GM19043 (cell line): ENCODE data around the gene IPPK.

Experiments
- ATAC-seq: cut with Tn5 transposase; IDR thresholded peaks from one replicate; pipeline ENCODE4 v1.9.1; 2021; ENCODE audit warnings: low read depth; ENCODE audit not compliant: unreplicated experiment

The IPPK gene

GRCh38 chr9:92696619-92697018, 26.7 kb upstream of the IPPK start:
- no peak for ATAC-seq

GRCh38 chr9:92686954-92687353, 17.0 kb upstream of the IPPK start:
- ATAC-seq = no peak

GRCh38 chr9:92685022-92685421, 15.1 kb upstream of the IPPK start:
- no peak for ATAC-seq

GRCh38 chr9:92682269-92682668, 12.3 kb upstream of the IPPK start:
- no peak for ATAC-seq

GRCh38 chr9:92680166-92681119, 10.5 kb upstream of the IPPK start:
- no peak for ATAC-seq

GRCh38 chr9:92679413-92680165, 9.7 kb upstream of the IPPK start:
- no peak for ATAC-seq

GRCh38 chr9:92671323-92671722, 1.4 kb upstream of the IPPK start:
- no peak for ATAC-seq

- ATAC-seq = no peak
These were observed 423 bp downstream of the IPPK start for GRCh38 chr9:92669527-92669889.

GRCh38 chr9:92668746-92669526, 995 bp downstream of the IPPK start:
- no peak for ATAC-seq

GRCh38 chr9:92666912-92667532, 2.9 kb downstream of the IPPK start:
- ATAC-seq = no peak

GRCh38 chr9:92666236-92666635, 3.7 kb downstream of the IPPK start:
- ATAC-seq = no peak

GRCh38 chr9:92665836-92666235, 4.1 kb downstream of the IPPK start:
- no peak for ATAC-seq

- ATAC-seq = no peak
These were observed 5.4 kb downstream of the IPPK start for GRCh38 chr9:92664394-92665152.

GRCh38 chr9:92663951-92664350, 6.0 kb downstream of the IPPK start:
- no peak for ATAC-seq

GRCh38 chr9:92663126-92663525, 6.8 kb downstream of the IPPK start:
- ATAC-seq = no peak

- no peak for ATAC-seq
These were observed 8.2 kb downstream of the IPPK start for GRCh38 chr9:92661743-92662142.

- ATAC-seq = no peak
These were observed 8.8 kb downstream of the IPPK start for GRCh38 chr9:92661127-92661526.

GRCh38 chr9:92660266-92660665, 9.7 kb downstream of the IPPK start:
- no peak for ATAC-seq

- no peak for ATAC-seq
These were observed 10.3 kb downstream of the IPPK start for GRCh38 chr9:92659601-92660000.

GRCh38 chr9:92658611-92659010, 11.3 kb downstream of the IPPK start:
- ATAC-seq = no peak
